GM13976 (cell line): Measurements from ENCODE around the gene CNKSR3.
"Not testable (repeated sequence)": the region's sequence is repeated elsewhere in the genome, so short reads cannot be mapped to it uniquely, and the experiment has no call there.

Experiments
- DNase-seq: peaks from one replicate; pipeline ENCODE4 v3.0.0; 2012; ENCODE audit warnings: low spot score
- CTCF ChIP-seq: IDR thresholded peaks from 2 replicates; pipeline ENCODE4 v1.5.1; 2012; ENCODE audit warnings: borderline replicate concordance, mild to moderate bottlenecking; ENCODE audit not compliant: insufficient read depth; ENCODE audit errors: extremely low read depth, missing control alignments, control extremely low read depth
- in situ Hi-C: fragments of 300-500 bp; cut with MboI; formaldehyde crosslinking; loops from one replicate; pipeline ENCODE4 v1.12.0; 2022; ENCODE audit warnings: low sequenced_read_pairs, mixed read lengths, inconsistent platforms; ENCODE audit not compliant: unreplicated experiment

The CNKSR3 gene

DNA sequence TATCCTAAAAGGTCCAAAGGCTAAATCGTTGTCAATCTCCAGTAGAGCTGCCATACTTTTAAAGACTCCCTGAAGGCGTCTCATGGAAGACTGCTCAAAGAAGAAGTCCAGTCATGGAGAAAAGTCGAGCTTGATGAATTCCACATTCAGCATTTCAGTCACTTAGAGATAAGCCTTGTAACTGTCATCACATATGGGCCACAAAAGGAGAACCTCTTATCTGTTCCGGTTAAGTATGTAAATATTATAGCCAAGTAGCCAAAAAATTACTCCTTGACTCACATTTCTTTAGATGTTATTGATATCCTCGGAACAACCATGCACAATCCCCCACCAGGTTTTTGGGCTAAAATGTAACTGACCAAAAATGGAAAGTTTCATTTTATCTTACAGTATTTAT lies 9.8 kb upstream of the CNKSR3 start:
- in situ Hi-C loops: no loop called here
- TF ChIP-seq CTCF: no peak
- DNase-seq: no peak

DNA sequence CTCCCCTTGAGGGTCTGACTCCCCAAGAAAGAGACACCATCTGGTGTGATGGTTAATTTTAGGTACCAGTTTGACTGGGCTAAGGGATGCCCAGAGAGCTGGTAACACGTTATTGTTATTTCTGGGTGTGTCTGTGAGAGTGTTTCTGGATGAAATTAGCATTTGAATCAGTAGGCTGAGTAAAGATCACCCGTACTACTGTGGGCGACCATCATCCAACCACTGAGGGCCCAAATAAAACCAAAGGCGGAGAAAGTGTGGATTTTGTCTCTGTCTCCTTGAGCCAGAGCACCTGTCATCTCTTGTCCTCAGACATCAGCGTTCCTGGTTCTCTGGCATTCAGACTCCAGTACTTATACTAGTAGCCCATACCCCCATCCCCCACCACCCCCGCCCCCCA lies 7.9 kb upstream of the CNKSR3 start:
- no peak for DNase-seq
- no peak for TF ChIP-seq CTCF
- in situ Hi-C loops: no loop called here

DNA sequence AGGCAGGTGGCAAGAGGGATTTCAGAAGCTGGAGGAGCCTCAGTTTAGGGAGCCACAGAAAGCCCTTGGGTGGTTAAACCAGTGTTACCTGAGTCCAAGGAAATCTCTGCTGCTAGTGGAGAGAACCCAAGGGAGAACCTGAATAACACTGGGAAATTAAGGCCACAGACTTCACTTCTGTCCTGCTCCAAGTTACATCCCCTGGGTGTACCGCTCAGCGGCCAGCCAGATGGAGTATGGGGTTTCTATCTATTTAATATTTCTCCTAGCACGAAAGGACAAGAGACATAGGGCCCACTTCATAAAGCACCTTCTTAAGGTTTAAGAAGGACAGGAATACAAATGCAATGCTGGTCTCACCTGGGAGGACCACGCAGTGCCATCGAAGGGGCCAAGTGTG lies 5.8 kb upstream of the CNKSR3 start:
- no peak for TF ChIP-seq CTCF
- no peak for DNase-seq
- in situ Hi-C loops: no loop called here

GRCh38 chr6:154515826-154516225 lies 5.3 kb upstream of the CNKSR3 start:
- no peak for DNase-seq
- in situ Hi-C loops: no loop called here
- no peak for TF ChIP-seq CTCF

- DNase-seq, in situ Hi-C loops: not testable (repeated sequence)
These were observed 4.6 kb upstream of the CNKSR3 start for GRCh38 chr6:154515076-154515475.

- TF ChIP-seq CTCF: no peak
- in situ Hi-C loops: no loop called here
- no peak for DNase-seq
These were observed 4.0 kb upstream of the CNKSR3 start for GRCh38 chr6:154514481-154514880.

DNA sequence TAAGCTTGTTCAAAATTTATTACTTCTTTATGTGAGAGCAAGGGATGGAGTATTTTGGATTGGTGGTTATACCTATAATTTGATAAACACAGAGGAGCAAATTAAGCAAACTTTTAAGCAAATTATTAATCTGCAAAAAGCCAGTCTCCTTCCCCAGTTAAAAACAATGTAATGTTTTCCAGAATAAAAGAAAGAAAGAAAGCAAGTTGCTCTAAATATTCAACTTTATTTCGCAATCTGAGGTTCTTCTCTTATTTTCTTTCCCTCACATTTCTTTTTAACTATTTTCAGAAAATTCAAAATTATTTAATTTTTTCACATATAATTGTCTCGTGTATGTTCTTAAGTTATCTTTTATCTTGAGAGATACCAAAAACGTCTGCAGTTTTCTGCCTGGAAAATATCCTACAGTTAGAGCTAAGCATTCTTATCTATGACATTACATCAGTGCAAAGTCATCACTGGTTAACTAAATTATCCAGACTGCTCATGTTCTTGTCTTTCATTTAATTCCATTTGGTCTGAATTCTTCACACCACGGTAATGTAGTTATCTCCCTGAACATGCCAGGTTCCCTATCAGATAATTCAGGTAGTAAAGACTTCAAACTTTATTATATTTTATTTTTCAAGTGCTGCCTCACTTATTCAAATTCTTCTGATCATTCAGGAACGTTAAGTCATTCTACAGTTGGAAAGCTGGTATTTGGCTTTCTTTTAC lies 3.3 kb upstream of the CNKSR3 start:
- in situ Hi-C loops: no loop called here

More for the DNA sequence above, 3.3 kb upstream of the CNKSR3 start:
- DNase-seq: no peak
- no peak for TF ChIP-seq CTCF
